Measurements from ENCODE around the gene ADCY2. TPM values are rescaled to one million over a fixed set of nuclear protein-coding genes. Genes with fewer than 3 reads are reported as not detected.
A peak's percentile ranks its signal among the peaks of the same experiment; 100 is the strongest.

Gene ADCY2
- total RNA-seq, 1 donor from 2014 or later = 18.4 TPM

DNA sequence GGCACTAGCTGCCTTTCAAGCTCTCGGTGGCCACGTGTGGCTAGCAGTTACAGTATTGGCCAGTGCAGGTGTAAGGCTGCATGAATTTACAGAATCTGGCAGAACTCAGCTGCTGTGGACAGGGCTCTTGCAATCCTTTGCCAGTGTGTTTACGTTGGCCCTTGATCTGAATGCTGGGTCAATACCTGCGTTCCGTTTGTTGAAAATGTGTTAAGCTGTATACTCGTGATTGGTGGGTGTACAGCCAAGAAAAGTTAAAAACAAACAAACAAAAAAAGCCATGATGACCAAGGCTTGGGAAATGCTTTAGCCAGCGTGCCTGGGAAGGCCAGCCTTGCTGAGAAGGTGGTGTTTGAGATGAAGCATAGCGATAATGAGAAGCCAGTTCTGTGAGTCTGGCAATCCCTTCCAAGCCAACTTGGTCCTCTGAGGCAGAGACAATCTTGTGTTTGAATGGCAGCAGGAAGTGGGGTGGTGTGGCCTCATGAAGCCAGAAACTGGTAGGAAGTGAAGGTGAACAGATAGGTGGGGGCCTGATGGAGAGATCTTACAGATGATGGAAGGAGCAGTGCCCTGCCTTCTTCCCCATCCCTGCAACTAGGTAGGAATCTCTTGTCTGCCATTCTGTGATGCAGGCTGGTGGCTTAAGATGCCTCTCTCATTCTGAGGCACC is 455.8 kb downstream of the ADCY2 start:
- peak overlapping the region in 1 of 2 donors; percentile 74 for H3K4me3 ChIP-seq
- H3K27me3 ChIP-seq = no peaks in the 10 kb centered on the region
- intact Hi-C loops (cut with DNase I) = no loop called here
- TF ChIP-seq, protein P1, sequence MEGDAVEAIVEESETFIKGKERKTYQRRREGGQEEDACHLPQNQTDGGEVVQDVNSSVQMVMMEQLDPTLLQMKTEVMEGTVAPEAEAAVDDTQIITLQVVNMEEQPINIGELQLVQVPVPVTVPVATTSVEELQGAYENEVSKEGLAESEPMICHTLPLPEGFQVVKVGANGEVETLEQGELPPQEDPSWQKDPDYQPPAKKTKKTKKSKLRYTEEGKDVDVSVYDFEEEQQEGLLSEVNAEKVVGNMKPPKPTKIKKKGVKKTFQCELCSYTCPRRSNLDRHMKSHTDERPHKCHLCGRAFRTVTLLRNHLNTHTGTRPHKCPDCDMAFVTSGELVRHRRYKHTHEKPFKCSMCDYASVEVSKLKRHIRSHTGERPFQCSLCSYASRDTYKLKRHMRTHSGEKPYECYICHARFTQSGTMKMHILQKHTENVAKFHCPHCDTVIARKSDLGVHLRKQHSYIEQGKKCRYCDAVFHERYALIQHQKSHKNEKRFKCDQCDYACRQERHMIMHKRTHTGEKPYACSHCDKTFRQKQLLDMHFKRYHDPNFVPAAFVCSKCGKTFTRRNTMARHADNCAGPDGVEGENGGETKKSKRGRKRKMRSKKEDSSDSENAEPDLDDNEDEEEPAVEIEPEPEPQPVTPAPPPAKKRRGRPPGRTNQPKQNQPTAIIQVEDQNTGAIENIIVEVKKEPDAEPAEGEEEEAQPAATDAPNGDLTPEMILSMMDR (IDR thresholded peaks at IDR 0.05) = no peak
- no peak for TF ChIP-seq POLR2A (IDR thresholded peaks at IDR 0.05)
- TF ChIP-seq POLR2AphosphoS5 (IDR thresholded peaks at IDR 0.05; ENCODE audit: insufficient read depth in 1 of 2, low read depth in 1 of 2) = no peak
- H3K36me3 ChIP-seq = no peaks in the 10 kb centered on the region
- peak overlapping the region; percentile 6 for H3K27ac ChIP-seq
- peaks cover 20% of the 10 kb centered on the region for H3K4me1 ChIP-seq
- DNase-seq (ENCODE audit: extremely low spot score in 2 of 2) = no peak
- no peaks in the 10 kb centered on the region for H3K9me3 ChIP-seq

- Histone ChIP-seq H3K27ac (peak overlapping the region; percentile 6), H3K36me3 (no peaks in the 10 kb centered on the region), H3K27me3 (no peaks in the 10 kb centered on the region), H3K4me3 (no peak overlapping the region), H3K4me1 (peaks cover 20% of the 10 kb centered on the region), H3K9me3 (no peaks in the 10 kb centered on the region)
- DNase-seq (ENCODE audit: extremely low spot score in 2 of 2) = no peak
- TF ChIP-seq POLR2A (IDR thresholded peaks at IDR 0.05) (no peak), POLR2AphosphoS5 (IDR thresholded peaks at IDR 0.05; ENCODE audit: insufficient read depth in 1 of 2, low read depth in 1 of 2) (no peak)
- TF ChIP-seq, protein P1 (IDR thresholded peaks at IDR 0.05) = no peak
- intact Hi-C loops (cut with DNase I) = no loop called here
These were observed 456.6 kb downstream of the ADCY2 start for GRCh38 chr5:7852542-7852941.

DNA sequence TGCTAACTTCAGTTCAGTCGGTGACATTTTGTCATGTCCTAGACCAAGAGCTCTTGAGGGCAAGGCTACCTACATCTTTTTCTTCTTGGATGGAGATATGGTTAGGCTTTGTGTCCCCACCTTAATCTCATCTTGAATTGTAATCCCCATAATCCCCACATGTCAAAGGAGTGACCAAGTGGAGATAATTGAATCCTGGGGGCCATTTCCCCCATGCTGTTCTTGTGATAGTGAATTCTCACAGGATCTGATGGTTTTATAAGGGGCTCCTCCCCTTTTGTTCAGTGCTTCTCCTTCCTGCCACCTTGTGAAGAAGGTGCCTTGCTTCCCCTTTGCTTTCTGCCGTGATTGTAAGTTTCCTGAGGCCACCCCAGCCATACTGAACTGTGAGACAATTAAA is 457.1 kb downstream of the ADCY2 start:
- no peak for DNase-seq (ENCODE audit: extremely low spot score in 2 of 2)
- intact Hi-C loops (cut with DNase I) = no loop called here
- no peak overlapping the region for H3K27ac ChIP-seq
- no peaks in the 10 kb centered on the region for H3K27me3 ChIP-seq
- H3K4me3 ChIP-seq = no peak overlapping the region
- no peaks in the 10 kb centered on the region for H3K36me3 ChIP-seq
- H3K9me3 ChIP-seq = no peaks in the 10 kb centered on the region
- H3K4me1 ChIP-seq = peaks cover 20% of the 10 kb centered on the region
- no peak for TF ChIP-seq POLR2AphosphoS5 (IDR thresholded peaks at IDR 0.05; ENCODE audit: insufficient read depth in 1 of 2, low read depth in 1 of 2)
- TF ChIP-seq POLR2A (IDR thresholded peaks at IDR 0.05) = no peak
- TF ChIP-seq, protein P1 (IDR thresholded peaks at IDR 0.05) = no peak

DNA sequence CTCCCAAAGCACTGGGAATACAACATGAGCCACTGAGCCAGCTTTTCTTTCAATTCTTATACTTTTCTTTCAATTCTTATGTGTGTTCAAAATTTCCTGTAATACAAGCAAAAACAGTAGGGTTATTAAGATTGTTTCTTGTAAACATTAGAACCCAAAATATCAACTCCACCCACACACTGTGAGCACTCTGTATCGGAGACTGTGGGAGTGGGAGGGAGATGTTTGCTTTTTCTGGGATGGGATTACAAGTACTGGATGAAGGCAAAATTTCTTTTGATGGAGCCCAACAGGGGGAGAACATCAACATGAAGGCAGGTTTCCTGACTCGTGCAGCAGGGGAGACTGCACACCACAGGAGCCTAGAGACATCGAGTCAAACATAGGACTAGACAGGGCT is 459.7 kb downstream of the ADCY2 start:
- intact Hi-C loops (cut with DNase I) = no loop called here

DNA sequence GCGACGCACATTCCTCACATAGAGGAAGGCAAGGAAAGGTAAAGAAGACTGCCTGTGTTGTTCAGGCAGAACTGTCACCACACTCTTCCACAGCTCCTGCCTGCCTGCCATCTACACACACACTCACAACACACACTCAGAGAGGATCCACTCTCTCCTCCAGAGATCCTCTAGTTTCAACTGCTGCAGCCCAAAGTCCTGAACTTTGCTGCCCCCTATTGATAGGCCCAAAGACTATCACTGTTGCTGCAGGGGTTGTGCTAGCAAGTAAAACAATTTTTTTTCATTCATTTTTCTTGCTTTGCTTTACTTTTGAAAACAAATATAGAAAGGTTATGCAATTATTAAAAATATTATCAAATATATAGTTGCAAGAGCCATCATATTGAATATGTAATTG is 460.9 kb downstream of the ADCY2 start:
- no peaks in the 10 kb centered on the region for H3K9me3 ChIP-seq
- no peak overlapping the region for H3K27ac ChIP-seq
- TF ChIP-seq, protein P1 (IDR thresholded peaks at IDR 0.05) = peak in 2 of 3 experiments; percentile 27 to 49
- TF ChIP-seq POLR2A (IDR thresholded peaks at IDR 0.05) (no peak), POLR2AphosphoS5 (IDR thresholded peaks at IDR 0.05; ENCODE audit: insufficient read depth in 1 of 2, low read depth in 1 of 2) (no peak)
- no peak for DNase-seq (ENCODE audit: extremely low spot score in 2 of 2)
- H3K4me3 ChIP-seq = no peak overlapping the region
- intact Hi-C loops (cut with DNase I) = no loop called here
- peaks cover 10% of the 10 kb centered on the region for H3K4me1 ChIP-seq
- H3K27me3 ChIP-seq = no peaks in the 10 kb centered on the region
- H3K36me3 ChIP-seq = peaks cover 0 to 27% of the 10 kb centered on the region in 2 donors

More for the DNA sequence above, 459.7 kb downstream of the ADCY2 start:
- no peak overlapping the region for H3K27ac ChIP-seq
- no peak overlapping the region for H3K4me3 ChIP-seq
- no peaks in the 10 kb centered on the region for H3K27me3 ChIP-seq
- DNase-seq (ENCODE audit: extremely low spot score in 2 of 2) = no peak
- TF ChIP-seq POLR2AphosphoS5 (IDR thresholded peaks at IDR 0.05; ENCODE audit: insufficient read depth in 1 of 2, low read depth in 1 of 2) (no peak), POLR2A (IDR thresholded peaks at IDR 0.05) (no peak)
- TF ChIP-seq, protein P1 (IDR thresholded peaks at IDR 0.05) = no peak
- H3K9me3 ChIP-seq = no peaks in the 10 kb centered on the region
- H3K4me1 ChIP-seq = peaks cover 10% of the 10 kb centered on the region
- peaks cover 0 to 14% of the 10 kb centered on the region in 2 donors for H3K36me3 ChIP-seq
